GM03348 (cell line): ENCODE measurements around the gene OR6C70.
"Not testable (repeated sequence)": the region's sequence is repeated elsewhere in the genome, so short reads cannot be mapped to it uniquely, and the experiment has no call there.

ENCODE experiments used
- DNase-seq: peaks from one replicate; pipeline ENCODE4 v3.0.0; 2012; ENCODE audit warnings: low spot score

The OR6C70 gene

GRCh38 chr12:55470088-55470829 lies at the start of gene OR6C70:
OR6C70 (minus strand) TSS chr12:55470138; CDS start chr12:55470138, 0 bp downstream.
- DNase-seq: no peak

DNA sequence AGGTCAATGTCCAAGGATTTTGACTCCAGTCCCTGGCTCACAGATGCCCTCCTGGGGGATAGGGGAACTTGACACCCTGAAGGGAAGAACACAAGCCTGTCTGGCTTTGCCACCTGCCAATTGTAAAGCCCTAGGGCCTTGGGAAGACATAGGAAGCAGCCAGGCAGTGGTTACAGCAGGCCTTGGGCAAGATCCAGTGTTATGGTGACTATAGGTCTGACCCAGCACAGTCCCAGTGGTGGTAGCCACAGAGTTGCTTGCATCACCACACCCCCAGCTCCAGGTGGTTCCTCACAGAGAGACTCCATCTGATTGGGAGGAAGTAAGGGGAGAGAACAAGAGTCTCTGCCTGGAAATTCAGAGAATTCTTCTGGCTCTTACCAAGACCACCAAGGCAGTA lies 46.5 kb upstream of the OR6C70 start:
- no peak for DNase-seq

DNA sequence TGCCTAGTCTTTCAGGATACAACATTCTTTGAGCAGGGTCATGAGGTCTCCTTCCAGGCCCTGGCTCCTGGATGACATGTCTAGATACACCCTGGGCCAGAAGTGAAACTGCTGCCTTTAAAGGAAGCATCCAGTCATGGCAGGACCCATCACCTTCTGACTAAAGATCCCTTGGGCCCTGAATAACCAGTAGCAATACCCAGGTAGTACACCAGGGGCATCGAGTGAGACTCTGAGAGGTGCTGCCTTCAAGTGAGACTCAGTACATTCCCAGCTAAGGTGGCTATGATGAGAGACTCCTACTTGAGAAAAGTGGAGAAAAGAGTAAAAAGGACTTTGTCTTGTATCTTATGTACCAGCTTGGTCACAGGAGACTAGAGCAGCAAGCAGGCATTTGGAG lies 45.8 kb upstream of the OR6C70 start:
- DNase-seq: no peak

- no peak for DNase-seq
These were observed 31.7 kb upstream of the OR6C70 start for GRCh38 chr12:55501601-55502000.

GRCh38 chr12:55499810-55500252 lies 29.9 kb upstream of the OR6C70 start:
- DNase-seq: no peak

DNA sequence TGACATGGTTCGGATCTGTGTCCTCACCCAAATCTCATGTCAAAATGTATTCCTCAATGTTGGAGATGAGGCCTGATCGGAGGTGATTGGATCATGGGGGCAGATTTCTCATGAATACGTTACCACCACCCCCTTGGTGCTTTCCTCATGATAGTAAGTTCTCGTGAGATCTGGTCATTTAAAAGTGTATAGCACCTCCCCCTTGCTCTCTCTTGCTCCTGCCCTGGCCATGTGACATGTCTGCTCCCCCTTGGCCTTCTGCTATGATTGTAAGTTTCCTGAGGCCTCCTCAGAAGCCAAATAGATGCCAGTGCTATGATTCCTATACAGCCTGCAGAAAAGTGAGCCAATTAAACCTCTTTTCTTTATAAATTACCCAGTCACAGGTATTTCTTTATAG lies 29.3 kb upstream of the OR6C70 start:
- no peak for DNase-seq

DNA sequence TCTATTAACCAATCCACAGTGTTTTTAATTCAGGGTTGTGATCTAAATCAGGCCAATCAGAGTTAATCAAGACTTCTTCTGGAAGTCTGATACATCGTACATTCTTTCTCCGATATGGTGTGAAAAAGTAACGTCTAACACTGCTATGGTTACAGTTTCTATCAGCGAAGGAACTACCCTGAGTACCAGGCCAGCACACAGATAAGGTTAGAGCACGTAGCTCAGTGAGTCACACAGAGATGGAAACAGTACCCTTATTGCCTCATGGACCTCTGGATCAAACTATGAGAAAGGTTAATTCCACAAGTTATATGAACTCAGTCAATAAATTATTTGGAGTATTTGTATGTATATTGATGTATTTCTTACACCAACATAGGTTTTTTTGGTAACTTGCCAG lies 25.6 kb upstream of the OR6C70 start:
- no peak for DNase-seq

DNA sequence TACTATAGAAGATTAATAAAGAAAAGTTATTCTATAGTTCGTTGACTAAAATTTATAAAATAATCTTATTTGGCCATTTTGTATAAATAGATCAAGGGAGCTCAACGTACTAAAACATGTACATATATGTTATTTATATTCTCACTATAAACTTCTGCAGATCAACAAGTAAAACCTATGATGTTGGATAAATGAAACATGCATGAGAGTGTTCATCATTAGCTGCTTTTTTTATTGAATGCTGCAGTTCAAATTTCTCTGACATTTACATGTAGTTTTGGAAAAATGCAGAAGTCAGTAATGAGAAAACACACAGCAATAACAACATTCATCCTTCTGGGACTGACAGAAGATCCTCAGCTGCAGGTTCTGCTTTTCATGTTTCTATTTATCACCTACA lies 22.1 kb upstream of the OR6C70 start, which contains the start of gene OR6C68:
TSS of gene OR6C68 (plus strand) at position 301 of the 400 bp plus-strand sequence. CDS start at position 301, 0 bp downstream.
- DNase-seq: no peak

DNA sequence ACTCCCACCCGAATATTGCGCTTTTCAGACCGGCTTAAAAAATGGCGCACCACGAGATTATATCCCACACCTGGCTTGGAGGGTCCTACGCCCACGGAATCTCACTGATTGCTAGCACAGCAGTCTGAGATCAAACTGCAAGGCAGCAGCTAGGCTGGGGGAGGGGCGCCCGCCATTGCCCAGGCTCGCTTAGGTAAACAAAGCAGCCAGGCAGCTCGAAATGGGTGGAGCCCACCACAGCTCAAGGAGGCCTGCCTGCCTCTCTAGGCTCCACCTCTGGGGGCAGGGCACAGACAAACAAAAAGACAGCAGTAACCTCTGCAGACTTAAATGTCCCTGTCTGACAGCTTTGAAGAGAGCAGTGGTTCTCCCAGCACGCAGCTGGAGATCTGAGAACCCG lies 14.3 kb upstream of the OR6C70 start:
- not testable (repeated sequence) for DNase-seq

DNA sequence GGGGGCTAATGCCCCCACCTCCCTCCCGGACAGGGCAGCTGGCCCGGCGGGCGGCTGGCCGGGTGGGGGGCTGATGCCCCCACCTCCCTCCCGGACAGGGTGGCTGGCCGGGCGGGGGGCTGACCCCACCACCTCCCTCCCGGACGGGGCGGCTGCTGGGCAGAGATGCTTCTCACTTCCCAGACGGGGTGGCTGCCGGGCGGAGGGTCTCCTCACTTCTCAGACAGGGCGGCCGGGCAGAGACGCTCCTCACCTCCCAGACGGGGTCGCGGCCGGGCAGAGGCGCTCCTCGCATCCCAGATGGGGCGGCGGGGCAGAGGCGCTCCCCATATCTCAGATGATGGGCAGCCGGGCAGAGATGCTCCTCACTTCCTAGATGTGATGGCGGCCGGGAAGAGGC lies 9.2 kb upstream of the OR6C70 start:
- not testable (repeated sequence) for DNase-seq

GRCh38 chr12:55472264-55472663 lies 2.3 kb upstream of the OR6C70 start:
- no peak for DNase-seq

DNA sequence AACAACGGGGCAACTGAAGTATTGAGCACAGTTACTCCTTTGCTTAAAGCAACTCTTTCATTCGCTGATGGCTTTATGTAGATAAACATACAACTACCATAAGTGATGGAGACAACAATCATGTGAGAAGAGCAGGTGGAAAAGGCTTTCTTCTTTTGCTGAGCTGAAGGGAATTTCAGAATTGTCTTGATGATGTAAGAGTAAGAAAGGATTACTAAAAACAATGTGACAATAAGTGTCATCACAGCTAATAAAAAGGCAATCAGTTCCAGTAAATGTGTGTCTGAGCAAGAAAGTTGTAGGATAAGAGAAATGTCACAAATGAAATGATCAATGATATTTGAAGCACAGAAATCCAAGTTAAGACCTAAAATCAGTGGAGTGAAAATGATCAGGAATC lies 647 bp downstream of the OR6C70 start:
- DNase-seq: no peak

- DNase-seq: no peak
These were observed 2.1 kb downstream of the OR6C70 start for GRCh38 chr12:55467836-55468235.

- DNase-seq: not testable (repeated sequence)
These were observed 5.0 kb downstream of the OR6C70 start for GRCh38 chr12:55464926-55465325.

DNA sequence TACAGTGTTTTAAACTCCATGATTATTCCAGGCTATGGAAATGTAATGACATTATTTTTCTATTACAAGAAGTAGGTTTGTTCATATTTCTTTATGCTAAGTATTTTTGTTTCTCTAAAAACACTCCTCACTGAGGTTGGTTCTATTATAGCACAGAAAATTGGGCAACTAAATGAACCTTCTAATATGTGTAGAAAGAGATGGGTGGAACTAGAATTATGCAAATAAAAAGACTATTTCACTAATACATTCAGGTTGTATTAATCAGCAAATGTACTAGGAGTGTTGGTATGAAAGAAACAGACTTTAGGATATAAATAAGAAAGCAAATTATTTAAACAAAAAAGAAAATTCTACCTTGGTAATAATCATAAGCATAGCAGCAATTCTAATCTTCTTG lies 21.1 kb downstream of the OR6C70 start:
- DNase-seq: no peak

GRCh38 chr12:55446326-55446725 lies 23.6 kb downstream of the OR6C70 start:
- no peak for DNase-seq

DNA sequence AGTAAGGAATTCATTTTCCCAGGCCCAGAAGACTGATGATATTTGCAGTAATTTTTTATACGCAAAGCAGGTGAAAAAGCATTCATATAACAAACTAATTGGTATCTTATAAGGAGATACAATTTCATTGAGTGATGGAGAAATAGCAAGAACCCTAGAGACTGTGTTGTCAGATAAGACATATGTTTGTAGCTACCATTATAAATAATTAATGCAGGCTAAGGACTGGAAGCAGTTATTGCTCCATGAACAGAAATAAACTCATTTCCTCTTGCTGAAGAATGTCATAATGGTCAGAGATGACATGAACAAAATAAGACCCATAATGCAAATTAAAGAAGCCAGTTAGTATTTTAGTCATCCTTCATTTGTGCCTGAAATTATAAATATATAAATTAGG lies 24.6 kb downstream of the OR6C70 start:
- no peak for DNase-seq

DNA sequence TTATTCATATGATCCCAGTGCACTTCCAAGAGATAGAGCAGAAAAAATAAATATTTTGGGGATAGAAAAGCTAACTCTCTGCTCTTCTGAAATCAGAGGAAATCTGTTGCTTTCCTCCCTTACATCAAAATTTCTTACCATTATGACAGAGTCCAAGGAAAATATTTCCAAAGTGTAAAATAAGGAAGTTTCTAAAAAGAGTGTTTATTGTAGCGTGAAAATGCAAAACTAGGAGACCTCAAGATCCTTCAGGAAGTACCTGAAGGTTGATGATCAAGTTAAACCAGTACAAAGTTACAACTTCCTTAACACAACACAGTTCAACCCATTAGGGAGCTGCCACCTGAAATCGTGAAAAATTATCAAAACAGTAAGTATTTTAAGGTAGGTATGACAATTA lies 26.2 kb downstream of the OR6C70 start, which contains the start of gene OR6C2:
TSS of gene OR6C2 (plus strand) at position 301 of the 400 bp plus-strand sequence. CDS start 8,138 bp downstream, outside the sequence.
- no peak for DNase-seq

- not testable (repeated sequence) for DNase-seq
These were observed 28.7 kb downstream of the OR6C70 start for GRCh38 chr12:55441233-55441632.

DNA sequence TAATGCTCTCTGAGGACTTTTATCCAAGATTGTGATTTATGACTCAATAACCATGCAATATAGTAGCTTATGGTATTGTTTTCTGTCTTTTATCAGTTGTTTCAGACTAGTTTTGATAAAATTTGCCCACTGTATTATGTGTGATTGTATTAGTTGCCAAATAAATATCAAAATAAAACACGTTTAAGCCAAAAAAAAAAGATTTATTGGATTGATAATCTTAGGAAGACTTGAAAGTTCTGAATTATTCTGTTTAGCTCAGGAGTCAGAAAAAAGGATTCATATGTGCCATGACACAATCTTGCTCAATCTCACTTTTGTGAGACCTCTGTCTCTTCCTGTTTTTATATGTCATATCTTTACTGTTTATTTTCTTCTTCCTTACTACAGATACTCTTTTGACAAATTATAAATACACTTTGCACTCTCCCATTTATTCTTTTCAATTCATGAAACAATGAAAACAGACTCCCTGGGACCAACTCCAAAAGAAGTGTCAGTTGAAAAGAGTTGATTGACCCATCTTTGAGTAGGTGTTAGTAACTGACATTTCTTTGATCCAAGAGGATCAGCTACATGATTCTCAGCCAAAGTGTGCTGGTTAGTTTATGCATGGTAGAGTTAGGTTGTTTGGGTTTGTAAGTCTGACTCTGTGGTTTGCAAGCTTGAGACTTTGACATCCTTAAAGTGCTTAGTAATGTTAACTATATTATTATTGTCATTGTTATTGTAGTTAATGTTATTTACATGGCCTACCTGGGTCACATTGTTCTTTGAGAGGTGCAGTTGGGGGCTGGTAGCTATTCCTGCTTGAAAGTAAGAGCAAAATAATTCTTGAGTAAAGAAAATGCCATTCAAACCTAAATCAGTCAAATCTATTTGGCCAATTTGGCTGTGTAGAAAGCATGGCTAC lies 41.4 kb downstream of the OR6C70 start:
- DNase-seq: no peak

DNA sequence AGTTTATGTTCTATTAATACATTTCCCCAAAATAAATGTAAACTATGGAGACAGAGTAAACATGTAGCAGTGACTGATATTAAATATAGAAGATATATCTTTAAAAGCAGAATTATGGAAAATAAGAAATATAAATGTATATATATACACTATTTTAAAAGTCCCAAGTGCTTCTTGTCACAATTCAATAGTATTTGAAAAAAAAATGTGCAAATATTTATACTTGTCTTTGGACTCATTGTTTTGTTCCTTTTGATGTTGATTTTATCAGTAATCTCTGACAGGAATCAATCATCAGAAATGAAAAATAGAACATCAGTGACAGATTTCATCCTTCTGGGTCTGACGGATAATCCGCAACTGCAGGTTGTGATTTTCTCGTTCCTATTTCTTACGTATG lies 44.0 kb downstream of the OR6C70 start, which contains the start of gene OR6C76:
TSS of gene OR6C76 (plus strand) at position 301 of the 400 bp plus-strand sequence. CDS start at position 301, 0 bp downstream.
- DNase-seq: no peak

DNA sequence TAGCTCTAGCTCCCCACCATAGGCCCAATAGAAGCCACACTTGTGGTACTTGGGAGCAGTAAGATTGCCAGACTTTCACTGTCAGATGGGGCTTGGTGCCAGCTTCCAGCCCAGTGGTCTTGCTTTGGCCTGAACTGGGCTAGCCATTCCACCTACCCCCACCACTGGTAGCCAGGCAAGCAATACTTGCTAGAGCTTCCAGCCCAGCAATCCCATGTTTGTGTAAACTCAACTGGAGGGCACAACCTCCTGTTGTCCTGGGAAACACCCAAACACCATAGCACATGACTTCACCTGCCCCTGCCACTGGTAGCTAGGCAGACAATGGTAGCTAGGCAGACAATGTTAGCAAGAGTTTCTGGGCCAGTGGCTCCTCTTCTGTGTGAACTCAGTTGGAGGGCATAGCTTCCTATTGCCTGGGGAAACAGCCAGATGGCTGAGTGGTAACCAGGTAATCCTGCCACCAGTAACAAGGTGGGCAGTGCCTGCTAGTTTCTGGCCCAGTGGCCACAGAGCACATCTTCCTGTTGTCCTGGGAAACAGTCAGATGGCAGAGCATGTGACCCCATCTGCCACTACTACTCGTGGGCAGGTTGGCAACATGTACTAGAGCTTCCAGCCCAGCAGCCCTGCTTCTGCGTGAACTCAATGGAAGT lies 49.5 kb downstream of the OR6C70 start:
- DNase-seq: no peak
